GM18499 (cell line): ENCODE data around the gene CCDC102B.
A peak's percentile ranks its signal among the peaks of the same experiment; 100 is the strongest.

Experiments used
- ATAC-seq: cut with Tn5 transposase; IDR thresholded peaks from one replicate; pipeline ENCODE4 v1.9.1; 2021; ENCODE audit warnings: moderate number of reproducible peaks; ENCODE audit not compliant: insufficient read depth, unreplicated experiment

The CCDC102B gene

DNA sequence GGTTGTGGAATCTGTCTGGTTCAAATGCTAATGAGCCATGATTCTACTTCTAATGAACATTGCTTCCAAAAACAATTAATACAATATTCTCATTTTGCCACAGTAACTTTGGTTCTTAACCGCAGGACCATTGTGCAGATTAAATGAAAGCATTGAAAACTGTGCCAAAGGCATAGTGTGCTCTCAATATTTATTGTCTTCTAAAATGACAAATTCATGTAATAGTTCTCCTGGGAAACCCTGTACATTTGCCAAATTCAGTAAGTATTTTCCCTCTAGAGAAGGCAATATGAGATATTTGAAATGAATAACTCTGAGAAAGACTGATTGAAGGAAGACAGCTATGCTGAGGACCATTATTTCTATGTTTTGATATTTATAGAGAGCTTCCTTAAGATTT is 246.3 kb downstream of the CCDC102B start:
- ATAC-seq = no peak

DNA sequence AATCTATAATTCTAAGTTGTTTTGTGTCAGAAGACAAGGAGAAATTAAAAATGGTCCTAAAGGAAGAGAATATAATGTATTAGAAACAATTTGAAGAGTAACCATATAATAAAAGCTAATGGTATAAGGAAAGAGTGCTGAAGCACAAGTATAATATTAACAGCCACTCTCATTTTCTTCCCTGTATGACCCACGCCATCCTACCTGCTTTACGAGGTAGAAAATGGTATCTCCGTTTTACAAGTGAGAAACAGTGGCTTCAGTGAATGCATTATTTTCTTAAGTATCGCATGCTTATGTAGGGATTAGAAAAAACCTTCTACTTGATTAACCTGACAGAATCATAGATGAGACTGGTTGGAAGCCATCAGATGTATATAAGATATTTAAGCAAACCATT is 266.2 kb downstream of the CCDC102B start:
- ATAC-seq = no peak

DNA sequence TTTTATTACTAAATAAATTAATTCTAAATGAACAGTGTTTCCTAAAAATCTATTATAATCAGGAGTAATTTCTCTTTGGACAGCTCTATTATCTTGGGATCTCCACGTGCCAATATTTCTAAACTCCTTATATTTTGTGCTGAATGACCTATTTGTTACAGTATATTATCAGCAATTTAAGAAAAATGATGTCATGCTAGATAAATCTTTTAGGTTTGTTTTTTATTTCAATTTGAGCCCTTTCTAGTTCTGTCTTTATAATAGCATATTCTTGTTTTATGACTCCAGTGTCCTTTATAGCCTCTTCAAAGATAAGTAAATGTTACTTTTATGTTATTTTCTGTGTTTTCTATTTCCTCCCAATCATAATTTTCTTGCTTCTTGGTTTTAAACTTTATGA is 269.2 kb downstream of the CCDC102B start:
- no peak for ATAC-seq

DNA sequence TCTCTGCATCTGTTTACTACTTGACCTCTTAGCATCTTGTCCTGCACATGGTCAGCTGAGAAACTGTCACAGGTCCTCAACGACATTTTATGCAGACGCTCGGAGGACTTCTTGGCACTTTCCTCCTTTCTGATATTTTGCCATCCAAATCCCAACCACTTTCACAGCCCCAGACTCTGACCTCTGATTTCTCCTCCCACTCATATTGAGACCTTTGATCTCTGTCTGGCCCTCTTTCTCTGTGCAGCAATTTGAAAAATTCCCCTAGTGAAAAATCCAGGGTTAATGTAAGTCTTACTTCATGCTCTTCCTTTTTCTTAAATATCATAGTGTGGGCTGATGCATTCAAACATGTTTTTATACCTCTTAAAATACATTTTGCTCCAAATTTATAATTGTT is 273.8 kb downstream of the CCDC102B start:
- ATAC-seq = no peak

DNA sequence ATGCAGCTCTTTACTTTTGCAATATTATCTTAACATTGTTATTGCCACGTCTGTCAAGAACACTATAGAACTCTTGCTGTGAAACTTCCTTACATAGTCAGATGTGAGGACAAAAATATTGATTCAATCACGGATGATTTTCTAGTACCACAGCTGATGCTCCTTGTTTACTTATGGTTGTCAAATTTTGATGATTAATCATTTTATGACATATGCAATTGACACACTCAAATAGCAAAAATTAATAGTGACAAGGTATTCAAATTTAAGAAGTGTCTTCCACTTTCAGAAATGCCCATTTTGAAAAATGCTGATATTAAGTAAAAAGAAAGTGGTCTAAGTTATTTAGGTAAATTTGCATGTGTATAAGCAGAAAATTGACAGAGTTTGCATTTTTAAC is 284.0 kb downstream of the CCDC102B start:
- no peak for ATAC-seq

DNA sequence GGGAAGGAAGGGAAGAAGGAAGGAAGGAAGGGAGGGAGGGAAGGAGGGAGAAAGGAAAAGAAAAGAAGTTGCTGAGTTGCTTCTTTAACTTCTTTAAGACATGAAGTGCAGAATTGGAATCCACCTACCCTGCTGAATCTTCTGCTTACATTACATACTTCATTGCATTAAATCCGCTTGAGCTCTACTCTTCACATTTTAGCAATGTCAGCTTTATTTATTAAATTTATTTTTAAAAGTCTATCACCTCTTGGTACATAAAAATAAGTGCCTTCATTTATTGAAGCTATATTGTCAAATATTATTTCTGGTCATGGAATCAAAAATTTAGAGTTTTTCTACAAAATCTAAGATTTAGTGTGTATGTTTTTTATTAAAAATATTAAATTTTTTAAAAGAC is 284.6 kb downstream of the CCDC102B start:
- ATAC-seq = no peak

DNA sequence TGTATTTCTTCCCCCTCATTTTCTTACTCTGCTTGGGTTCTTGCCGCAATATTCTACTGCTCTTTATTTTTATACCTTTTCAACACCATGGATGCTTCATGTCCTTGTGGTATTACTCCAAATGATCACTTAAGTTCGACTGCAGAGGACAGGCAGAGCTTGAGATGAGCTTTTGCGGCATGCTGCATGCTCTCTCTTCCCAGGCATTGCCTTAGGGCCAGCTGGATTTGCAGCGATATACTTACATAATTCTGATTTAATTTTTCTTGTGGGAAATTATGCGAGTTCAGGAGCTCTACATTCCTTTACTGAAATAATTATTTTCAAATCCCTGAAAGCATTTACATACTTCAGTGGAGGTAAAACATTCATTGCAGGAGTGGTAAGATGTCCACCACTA is 288.1 kb downstream of the CCDC102B start:
- ATAC-seq = no peak

DNA sequence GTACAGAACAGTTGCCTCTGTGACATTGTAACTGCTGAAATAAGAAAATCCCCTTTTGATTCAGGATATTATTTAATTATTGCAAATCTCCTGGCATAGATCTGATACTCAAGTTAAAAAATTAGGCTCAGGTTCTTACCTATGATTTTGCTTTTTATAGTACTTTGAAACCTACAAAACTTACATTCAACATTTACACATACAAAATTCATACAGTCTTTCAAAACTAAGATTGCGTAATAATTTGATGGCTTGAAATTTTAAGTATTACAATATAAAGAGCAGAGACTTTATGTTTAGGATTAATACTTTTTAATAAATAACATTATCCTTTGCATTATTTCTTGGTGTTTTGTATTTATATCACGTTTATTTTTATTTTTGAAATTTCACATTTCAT is 291.1 kb downstream of the CCDC102B start:
- no peak for ATAC-seq

DNA sequence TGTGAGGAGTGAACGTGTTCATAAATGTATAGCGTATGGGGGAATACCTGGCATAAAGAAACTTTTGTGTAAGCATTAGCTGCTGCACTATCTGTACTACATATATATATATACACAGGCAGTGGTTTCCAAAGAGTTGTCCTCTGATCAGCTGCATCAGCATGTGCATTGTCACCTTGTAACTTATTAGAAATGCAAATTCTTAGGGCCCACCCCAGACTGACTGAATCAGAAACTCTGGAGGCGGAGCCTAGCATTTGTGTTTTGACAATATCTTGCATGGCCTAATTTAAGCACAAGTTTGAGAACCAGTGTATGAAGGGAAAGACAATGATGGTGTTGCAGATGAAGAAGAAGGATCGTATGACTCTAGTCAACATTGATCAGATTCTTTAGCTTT is 299.5 kb downstream of the CCDC102B start:
- peak; percentile 67 for ATAC-seq

DNA sequence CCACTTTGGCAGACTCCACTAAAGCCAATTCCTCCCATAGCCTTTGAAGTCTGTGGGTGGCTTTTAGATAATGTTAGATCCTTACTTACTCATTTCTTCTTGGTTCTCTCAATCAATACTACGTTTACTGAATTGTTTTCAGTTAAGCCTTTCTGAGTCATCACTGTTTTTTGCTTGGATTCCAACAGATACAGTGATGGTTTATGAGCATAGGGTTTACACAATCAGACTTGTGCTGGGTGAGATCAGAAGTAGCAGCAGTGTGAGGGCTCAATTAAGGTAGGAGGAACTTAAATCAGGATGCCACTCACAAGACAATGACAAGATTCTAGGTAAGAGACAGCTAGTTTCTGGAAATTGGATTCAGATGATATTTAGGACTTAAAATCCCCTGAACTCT is 305.1 kb downstream of the CCDC102B start:
- no peak for ATAC-seq
